ENCODE measurements around the gene AKAP6.

The AKAP6 gene

GRCh38 chr14:32330351-32331111, 1.4 kb downstream of the AKAP6 start:
- DNase-seq (ENCODE audit: low read depth in 1 of 2, low spot score in 1 of 2), result no peak

- DNase-seq (ENCODE audit: low read depth in 1 of 2, low spot score in 1 of 2), result no peak
Measured at GRCh38 chr14:32331206-32331605, 2.1 kb downstream of the AKAP6 start.

- no peak for DNase-seq (ENCODE audit: low read depth in 1 of 2, low spot score in 1 of 2)
Measured at GRCh38 chr14:32332415-32333316, 3.6 kb downstream of the AKAP6 start.

- DNase-seq (ENCODE audit: low read depth in 1 of 2, low spot score in 1 of 2), result no peak
Measured at GRCh38 chr14:32336702-32337101, 7.6 kb downstream of the AKAP6 start.

- no peak for DNase-seq (ENCODE audit: low read depth in 1 of 2, low spot score in 1 of 2)
Measured at GRCh38 chr14:32337759-32338158, 8.7 kb downstream of the AKAP6 start.

- no peak for DNase-seq (ENCODE audit: low read depth in 1 of 2, low spot score in 1 of 2)
Measured at GRCh38 chr14:32339188-32339587, 10.1 kb downstream of the AKAP6 start.

GRCh38 chr14:32341947-32342846, 13.1 kb downstream of the AKAP6 start:
- DNase-seq (ENCODE audit: low read depth in 1 of 2, low spot score in 1 of 2), result no peak

GRCh38 chr14:32342847-32343194, 13.7 kb downstream of the AKAP6 start:
- DNase-seq (ENCODE audit: low read depth in 1 of 2, low spot score in 1 of 2), result no peak

GRCh38 chr14:32343926-32344430, 14.9 kb downstream of the AKAP6 start:
- DNase-seq (ENCODE audit: low read depth in 1 of 2, low spot score in 1 of 2), result no peak

GRCh38 chr14:32345311-32345791, 16.3 kb downstream of the AKAP6 start:
- DNase-seq (ENCODE audit: low read depth in 1 of 2, low spot score in 1 of 2), result no peak

GRCh38 chr14:32349322-32349721, 20.2 kb downstream of the AKAP6 start:
- no peak for DNase-seq (ENCODE audit: low read depth in 1 of 2, low spot score in 1 of 2)

- DNase-seq (ENCODE audit: low read depth in 1 of 2, low spot score in 1 of 2), result no peak
Measured at GRCh38 chr14:32350020-32350419, 20.9 kb downstream of the AKAP6 start.

- no peak for DNase-seq (ENCODE audit: low read depth in 1 of 2, low spot score in 1 of 2)
Measured at GRCh38 chr14:32352631-32353030, 23.5 kb downstream of the AKAP6 start.

- DNase-seq (ENCODE audit: low read depth in 1 of 2, low spot score in 1 of 2), result no peak
Measured at GRCh38 chr14:32354716-32355115, 25.6 kb downstream of the AKAP6 start.

GRCh38 chr14:32358781-32359180, 29.7 kb downstream of the AKAP6 start:
- DNase-seq (ENCODE audit: low read depth in 1 of 2, low spot score in 1 of 2), result no peak

- no peak for DNase-seq (ENCODE audit: low read depth in 1 of 2, low spot score in 1 of 2)
Measured at GRCh38 chr14:32361674-32362073, 32.6 kb downstream of the AKAP6 start.

- no peak for DNase-seq (ENCODE audit: low read depth in 1 of 2, low spot score in 1 of 2)
Measured at GRCh38 chr14:32363761-32364160, 34.7 kb downstream of the AKAP6 start.

GRCh38 chr14:32364941-32365340, 35.8 kb downstream of the AKAP6 start:
- DNase-seq (ENCODE audit: low read depth in 1 of 2, low spot score in 1 of 2), result no peak

- no peak for DNase-seq (ENCODE audit: low read depth in 1 of 2, low spot score in 1 of 2)
Measured at GRCh38 chr14:32366256-32366879, 37.3 kb downstream of the AKAP6 start.

GRCh38 chr14:32366986-32367385, 37.9 kb downstream of the AKAP6 start:
- no peak for DNase-seq (ENCODE audit: low read depth in 1 of 2, low spot score in 1 of 2)

- no peak for DNase-seq (ENCODE audit: low read depth in 1 of 2, low spot score in 1 of 2)
Measured at GRCh38 chr14:32367516-32367915, 38.4 kb downstream of the AKAP6 start.
